GM06990 (cell line): ENCODE results near the gene POFUT2.

Source experiments
- DNase-seq: peaks from one replicate; pipeline ENCODE4 v3.0.0-alpha.2; 2011; ENCODE audit not compliant: insufficient read length; ENCODE audit errors: extremely low read depth
- H3K27me3 ChIP-seq: replicated peaks from 2 replicates; pipeline ENCODE4 v1.6.0; 2011; ENCODE audit warnings: low read length; ENCODE audit not compliant: control insufficient read depth, insufficient read depth
- H3K36me3 ChIP-seq: 2 replicates; pipeline ENCODE4 v1.5.1; 2011; ENCODE audit warnings: low read length; ENCODE audit not compliant: control insufficient read depth, insufficient read depth
- H3K4me3 ChIP-seq: replicated peaks from 2 replicates; pipeline ENCODE4 v1.5.1; 2011; ENCODE audit warnings: low read depth, mild to moderate bottlenecking, control low read depth, low read length
- CTCF ChIP-seq: IDR thresholded peaks from 2 replicates; pipeline ENCODE4 v1.5.1; 2011; ENCODE audit warnings: low read length, control low read depth, mild to moderate bottlenecking, inconsistent platforms; ENCODE audit not compliant: insufficient read depth, poor library complexity, severe bottlenecking

The POFUT2 gene

DNA sequence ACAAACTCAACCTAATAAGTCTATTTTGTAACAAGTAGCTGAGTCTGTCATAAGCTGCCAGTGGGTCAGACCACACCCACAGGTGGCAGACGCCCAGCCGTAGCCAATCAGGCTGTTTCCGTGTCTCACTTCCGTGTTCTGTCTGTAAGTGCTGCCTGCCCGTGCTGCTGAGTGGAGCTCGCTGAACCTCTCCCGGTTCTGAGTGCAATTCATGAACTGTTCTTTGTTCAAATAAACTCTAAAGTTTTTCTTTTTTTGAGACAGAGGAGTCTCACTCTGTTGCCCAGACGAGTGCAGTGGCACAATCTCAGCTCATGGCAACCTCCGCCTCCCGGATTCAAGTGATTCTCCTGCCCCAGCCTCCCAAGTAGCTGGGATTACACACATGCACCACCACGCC is 25.1 kb downstream of the POFUT2 start:
- Histone ChIP-seq H3K4me3 (no peak overlapping the region), H3K36me3 (peaks cover 18% of the 10 kb centered on the region), H3K27me3 (no peaks in the 10 kb centered on the region)
- DNase-seq, result no peak
- TF ChIP-seq CTCF, result no peak

GRCh38 chr21:45262041-45262581 is 25.6 kb downstream of the POFUT2 start:
- Histone ChIP-seq H3K4me3 (no peak overlapping the region), H3K36me3 (peaks cover 15% of the 10 kb centered on the region), H3K27me3 (no peaks in the 10 kb centered on the region)
- no peak for TF ChIP-seq CTCF
- DNase-seq, result no peak

DNA sequence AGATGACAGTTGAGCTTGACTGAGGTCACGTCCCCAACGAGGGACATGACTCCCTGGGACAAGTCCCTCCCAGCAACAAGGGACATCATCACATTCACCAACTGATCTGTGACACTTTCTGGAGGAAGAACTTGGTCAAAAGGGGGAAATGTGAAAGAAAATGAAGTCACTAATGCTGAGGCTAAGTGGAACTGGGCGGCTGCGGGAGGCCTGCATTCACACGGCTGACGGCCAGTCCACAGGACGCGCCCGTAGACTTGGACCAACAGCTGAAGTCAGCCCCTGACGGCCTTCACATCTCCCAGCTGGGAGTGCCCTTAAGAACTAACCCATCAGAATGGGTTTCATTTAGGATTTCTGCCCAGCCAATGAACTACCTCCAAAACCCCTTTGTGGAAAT is 26.6 kb downstream of the POFUT2 start:
- Histone ChIP-seq H3K4me3 (no peak overlapping the region), H3K36me3 (peaks cover 9% of the 10 kb centered on the region), H3K27me3 (no peaks in the 10 kb centered on the region)
- TF ChIP-seq CTCF, result no peak
- no peak for DNase-seq

DNA sequence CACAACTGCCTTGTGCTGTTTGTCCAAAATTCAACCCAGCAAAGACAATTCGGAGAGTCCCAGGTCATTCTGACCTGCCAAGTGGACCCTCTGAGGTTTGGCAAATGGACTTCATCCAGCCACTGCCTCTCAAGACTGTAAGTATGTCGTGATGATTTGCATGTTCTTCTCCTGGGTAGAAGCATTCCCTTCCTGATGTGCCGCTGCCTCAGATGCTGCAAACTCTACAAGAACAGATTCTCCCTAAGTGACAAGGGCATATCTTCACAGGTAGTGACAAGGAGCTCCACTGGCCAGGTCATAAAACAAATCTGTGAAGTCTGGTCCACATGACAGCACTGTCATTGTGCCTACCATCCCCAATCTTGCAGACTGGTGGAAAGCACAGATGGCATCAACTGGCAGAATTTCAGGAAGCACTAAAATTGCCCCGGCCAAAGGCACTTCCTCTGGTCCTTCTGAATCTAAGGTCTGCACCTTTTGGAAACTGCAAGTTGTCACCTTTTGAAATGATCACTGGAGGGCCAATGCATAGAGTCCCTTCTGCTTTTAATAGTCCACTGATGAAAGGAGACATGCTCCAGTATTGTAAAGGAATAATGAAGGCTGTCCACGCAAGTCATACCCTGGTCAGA is 27.4 kb downstream of the POFUT2 start:
- DNase-seq, result no peak
- no peak for TF ChIP-seq CTCF
- H3K27me3 ChIP-seq, result no peaks in the 10 kb centered on the region
- H3K4me3 ChIP-seq, result no peak overlapping the region
- peaks cover 5% of the 10 kb centered on the region for H3K36me3 ChIP-seq

GRCh38 chr21:45259206-45259840 is 28.4 kb downstream of the POFUT2 start:
- no peak for DNase-seq
- no peak overlapping the region for H3K4me3 ChIP-seq
- no peaks in the 10 kb centered on the region for H3K27me3 ChIP-seq
- peaks cover 2% of the 10 kb centered on the region for H3K36me3 ChIP-seq
- TF ChIP-seq CTCF, result no peak

GRCh38 chr21:45258466-45258865 is 29.2 kb downstream of the POFUT2 start:
- Histone ChIP-seq H3K27me3 (no peaks in the 10 kb centered on the region), H3K4me3 (no peak overlapping the region), H3K36me3 (no peaks in the 10 kb centered on the region; the same call in 1 of the 2 replicates)
- no peak for DNase-seq
- no peak for TF ChIP-seq CTCF
